ENCODE results near the gene KHDC4.

- TF ChIP-seq CTCF (conservative IDR thresholded peaks at IDR 0.05; ENCODE audit: low read length) (no peak), EZH2phosphoT487 (IDR thresholded peaks at IDR 0.05; ENCODE audit: borderline replicate concordance) (no peak)
Measured at GRCh38 chr1:155884982-155885381, 49.2 kb downstream of the KHDC4 start.
